Heart right ventricle (tissue), 16 donors: ENCODE measurements around the gene TMEM9B. TPM values are rescaled to one million over a fixed set of nuclear protein-coding genes. Genes with fewer than 3 reads are reported as not detected.

Experiments used
- ATAC-seq, 8 donors: fragments of 200-7000 bp; cut with Tn5 transposase; one replicate each; pipeline ENCODE4 v1.9.1; 2020; ENCODE audit warnings: mild to moderate bottlenecking in 8 of 8, moderate library complexity in 8 of 8, moderate number of reproducible peaks in 1 of 8
- DNase-seq, 2 donors: peaks; one replicate each; pipeline ENCODE4 v3.0.0-alpha.2; 2020
- H3K27ac ChIP-seq, 10 donors: fragments of 200-600 bp; sonication (generic) in 2 of 10; one replicate each; pipeline versions ENCODE4 v1.5.0 to v1.8.0; 2020 to 2022; ENCODE audit warnings: mild to moderate bottlenecking in 3 of 10
- H3K27me3 ChIP-seq, 7 donors: fragments of 200-600 bp; one replicate each; pipeline ENCODE4 v1.8.0; 2021 to 2022; ENCODE audit warnings: mild to moderate bottlenecking in 2 of 7
- H3K36me3 ChIP-seq, 9 donors: fragments of 200-600 bp; sonication (generic) in 1 of 9; one replicate each; pipeline versions ENCODE4 v1.5.0 to v1.8.0; 2020 to 2022; ENCODE audit warnings: mild to moderate bottlenecking in 2 of 9
- H3K4me1 ChIP-seq, 9 donors: fragments of 200-600 bp; sonication (generic) in 1 of 9; one replicate each; pipeline versions ENCODE4 v1.5.0 to v1.8.0; 2020 to 2022; ENCODE audit warnings: mild to moderate bottlenecking in 4 of 9
- H3K4me3 ChIP-seq, 10 donors: fragments of 200-600 bp; sonication (generic) in 2 of 10; one replicate each; pipeline versions ENCODE4 v1.5.0 to v1.8.0; 2020 to 2022; ENCODE audit warnings: mild to moderate bottlenecking in 7 of 10, moderate library complexity in 2 of 10
- H3K9me3 ChIP-seq, 11 donors: fragments of 200-600 bp in 10 of 11; sonication (generic) in 2 of 11; one replicate each; pipeline versions ENCODE4 v1.5.0 to v1.8.0; 2013 to 2022; ENCODE audit warnings: mild to moderate bottlenecking in 2 of 11, control low read depth in 1 of 11, moderate library complexity in 1 of 11
- WGBS, 2 donors: extraction: QIAGEN DNeasy Blood & Tissue Kit; methylation state at CpG; one replicate each; pipeline ENCODE4 v1.1.7; 2013; ENCODE audit warnings: inconsistent platforms in 1 of 2; 5-methylcytosine and 5-hydroxymethylcytosine counted together
- intact Hi-C, 10 donors: fragments of 100-400 bp; cut with DNase I; formaldehyde crosslinking; loops; one replicate each; pipeline versions ENCODE4 v1.11.1 to v1.14.2; 2022
- polyA plus RNA-seq, 2 donors: library from polyadenylated mRNA; stranded (reverse); fragments of 200-250 nt; gene quantifications; one replicate each; pipeline ENCODE4 v1.2.3, GENCODE V29; 2013
- total RNA-seq, 10 donors: library from RNA; stranded (reverse); fragmentation: NEBNext Ultra II Directional in 3 of 10; extraction: Animal tissue kit (Norgen Biotek cat#: 25700) in 3 of 10; gene quantifications; one replicate each; pipeline versions ENCODE4 v1.2.1 to v1.2.4, GENCODE V29; 2021 to 2023
- TF ChIP-seq, protein P1 (sequence below), 9 donors: fragments of 200-600 bp; sonication (generic) in 2 of 9; IDR thresholded peaks; one replicate each; pipeline versions ENCODE4 v1.5.0 to v1.8.0; 2021 to 2022; ENCODE audit warnings: antibody characterized with exemption in 9 of 9, mild to moderate bottlenecking in 5 of 9, moderate library complexity in 1 of 9
- donor health status: Arrhythmogenic right ventricular cardiomyopathy.
- donor health status: ischemic (EF 13 %, LVEDD 7.1; RV severe dilation, severe dysfunction).
- donor health status: healthy with polysubstance abuse.
- donor health status: DM: no; HTN: yes; CAD: no.
- donor health status: DM: no; HTN: no; CAD: no.
- donor health status: ischemic (EF 25% LVEDD 6.9; RV normal size, moderate dysfunction).
- donor health status: ischemic (EF 25% LVEDD 5.7; RV mildly dilated, moderate dysfunction).
- donor health status: healthy.
- donor health status: DM: yes; HTN: yes; CAD: no.
- donor health status: Ischemic cardiomyopathy.
- donor health status: ischemic (EF 35%, LVEDD 5.7; RV mildly dilated, moderate dysfunction).
- donor health status: nonischemic (EF 11% LVEDD 7.7; RV severe dilation, severe dysfunction).
- donor health status: DM: yes; HTN: yes; CAD: no.
- donor health status: PGD.
- donor health status: ischemic (EF 29% LVEDD 5.4; RV normal size, mild dysfunction).
- donor health status: nonischemic (EF 23%, LVEDD 6.1; RV moderate dilation, normal function).

Gene TMEM9B
- total and polyA plus RNA-seq, 12 donors = 23.8 to 56.7 (median 47.7) TPM

DNA sequence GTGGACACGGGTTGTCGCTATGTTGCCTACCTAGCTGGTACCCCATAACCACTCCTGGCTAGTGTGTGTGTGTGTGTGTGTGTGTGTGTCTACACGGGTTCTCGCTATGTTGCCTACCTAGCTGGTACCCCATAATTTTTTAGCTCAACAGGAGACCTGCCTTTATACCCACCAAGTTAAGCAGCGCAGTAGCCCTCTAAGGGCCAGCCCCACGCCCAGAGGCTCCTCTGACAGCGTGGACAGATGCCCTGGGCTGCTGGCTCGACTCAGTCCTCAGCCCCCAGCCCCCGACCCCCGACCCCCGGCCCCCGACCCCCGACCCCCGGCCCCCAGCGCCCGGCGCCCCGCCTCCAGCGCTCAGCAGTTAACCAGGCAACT lies 53.6 kb downstream of the TMEM9B start:
- no peaks in the 10 kb centered on the region for H3K27me3 ChIP-seq
- no peaks in the 10 kb centered on the region for H3K9me3 ChIP-seq
- DNase-seq (no peak), ATAC-seq (peak in 6 of 8 donors; percentile 1 to 46 (median 6))
- 3% methylated on average over 11 to 19 of the region's 19 CpGs for WGBS, 2 donors
- peaks cover 0 to 10% (median 0%) of the 10 kb centered on the region in 9 donors for H3K36me3 ChIP-seq
- TF ChIP-seq, protein P1, sequence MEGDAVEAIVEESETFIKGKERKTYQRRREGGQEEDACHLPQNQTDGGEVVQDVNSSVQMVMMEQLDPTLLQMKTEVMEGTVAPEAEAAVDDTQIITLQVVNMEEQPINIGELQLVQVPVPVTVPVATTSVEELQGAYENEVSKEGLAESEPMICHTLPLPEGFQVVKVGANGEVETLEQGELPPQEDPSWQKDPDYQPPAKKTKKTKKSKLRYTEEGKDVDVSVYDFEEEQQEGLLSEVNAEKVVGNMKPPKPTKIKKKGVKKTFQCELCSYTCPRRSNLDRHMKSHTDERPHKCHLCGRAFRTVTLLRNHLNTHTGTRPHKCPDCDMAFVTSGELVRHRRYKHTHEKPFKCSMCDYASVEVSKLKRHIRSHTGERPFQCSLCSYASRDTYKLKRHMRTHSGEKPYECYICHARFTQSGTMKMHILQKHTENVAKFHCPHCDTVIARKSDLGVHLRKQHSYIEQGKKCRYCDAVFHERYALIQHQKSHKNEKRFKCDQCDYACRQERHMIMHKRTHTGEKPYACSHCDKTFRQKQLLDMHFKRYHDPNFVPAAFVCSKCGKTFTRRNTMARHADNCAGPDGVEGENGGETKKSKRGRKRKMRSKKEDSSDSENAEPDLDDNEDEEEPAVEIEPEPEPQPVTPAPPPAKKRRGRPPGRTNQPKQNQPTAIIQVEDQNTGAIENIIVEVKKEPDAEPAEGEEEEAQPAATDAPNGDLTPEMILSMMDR (IDR thresholded peaks at IDR 0.05) = no peak
- peak overlapping the region; percentile 59 to 98 (median 81) for H3K4me3 ChIP-seq
- H3K4me1 ChIP-seq = peaks cover 0 to 68% (median 30%) of the 10 kb centered on the region in 9 donors
- peak overlapping the region in 9 of 10 donors; percentile 89 to 99 (median 95) for H3K27ac ChIP-seq
- intact Hi-C loops = loop anchor here in 7 of 10 donors (2.0 to 10.0 kb wide), 13 partner anchors 38 to 233 kb away; partner anchors contain the start of genes TMEM9B (in 4 of the 7), RPL27A (in 2 of the 7) and TRIM66 (in 2 of the 7)

DNA sequence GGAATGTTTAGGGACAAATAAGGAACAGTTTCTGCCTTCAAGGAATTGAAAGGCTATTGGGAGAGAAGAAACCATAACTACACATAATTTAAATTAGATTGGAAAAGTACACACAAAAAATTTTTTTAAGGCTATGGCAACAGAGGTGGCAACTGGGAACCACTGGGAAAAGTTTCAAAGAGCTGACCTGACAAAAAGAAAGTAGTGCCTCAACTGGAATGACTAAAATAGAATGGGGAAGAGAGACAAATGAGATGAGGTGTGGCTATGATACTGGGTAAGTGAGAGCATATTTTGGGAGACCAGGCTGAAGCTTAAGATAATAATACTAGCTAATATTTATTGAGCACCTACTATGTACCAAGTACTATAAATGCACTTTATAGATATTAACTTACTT lies 56.1 kb downstream of the TMEM9B start:
- Histone ChIP-seq H3K4me3 (no peak overlapping the region), H3K36me3 (no peaks in the 10 kb centered on the region), H3K4me1 (peaks cover 0 to 50% (median 17%) of the 10 kb centered on the region in 9 donors), H3K9me3 (no peaks in the 10 kb centered on the region), H3K27me3 (no peaks in the 10 kb centered on the region), H3K27ac (no peak overlapping the region)
- no peak for ATAC-seq
- TF ChIP-seq, protein P1 (IDR thresholded peaks at IDR 0.05) = no peak
- no peak for DNase-seq
- intact Hi-C loops = loop anchor here in 1 of 10 donors (10.0 kb wide), 1 partner anchor 83 kb away; no protein-coding TSS in a partner anchor

DNA sequence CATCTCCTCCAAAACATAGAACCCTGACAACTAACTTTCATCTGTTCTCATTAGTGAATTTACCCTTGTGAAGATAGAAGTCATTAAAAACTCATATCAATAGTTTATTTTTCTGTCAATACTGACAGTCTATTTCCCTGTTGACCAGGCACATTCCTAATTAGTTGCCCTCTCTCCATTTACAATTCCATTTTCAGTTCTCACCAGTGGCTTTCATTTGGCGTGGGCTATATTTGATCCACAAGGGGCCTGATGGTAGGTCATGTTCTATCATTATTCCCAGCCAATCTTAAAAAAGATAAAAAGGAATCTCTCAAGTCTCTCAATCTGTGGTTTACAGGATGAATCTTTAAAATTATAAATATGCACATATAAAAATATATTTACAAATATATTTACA lies 57.1 kb downstream of the TMEM9B start:
- no peaks in the 10 kb centered on the region for H3K9me3 ChIP-seq
- WGBS, 2 donors = 75 to 86% methylated on average over 1 of the region's 1 CpG
- H3K27ac ChIP-seq = no peak overlapping the region
- ATAC-seq (no peak), DNase-seq (no peak)
- TF ChIP-seq, protein P1 (IDR thresholded peaks at IDR 0.05) = no peak
- H3K36me3 ChIP-seq = no peaks in the 10 kb centered on the region
- H3K4me1 ChIP-seq = peaks cover 0 to 43% (median 11%) of the 10 kb centered on the region in 9 donors
- no peaks in the 10 kb centered on the region for H3K27me3 ChIP-seq
- H3K4me3 ChIP-seq = no peak overlapping the region
- intact Hi-C loops = loop anchor here in 1 of 10 donors (10.0 kb wide), 1 partner anchor 82 kb away; no protein-coding TSS in a partner anchor

DNA sequence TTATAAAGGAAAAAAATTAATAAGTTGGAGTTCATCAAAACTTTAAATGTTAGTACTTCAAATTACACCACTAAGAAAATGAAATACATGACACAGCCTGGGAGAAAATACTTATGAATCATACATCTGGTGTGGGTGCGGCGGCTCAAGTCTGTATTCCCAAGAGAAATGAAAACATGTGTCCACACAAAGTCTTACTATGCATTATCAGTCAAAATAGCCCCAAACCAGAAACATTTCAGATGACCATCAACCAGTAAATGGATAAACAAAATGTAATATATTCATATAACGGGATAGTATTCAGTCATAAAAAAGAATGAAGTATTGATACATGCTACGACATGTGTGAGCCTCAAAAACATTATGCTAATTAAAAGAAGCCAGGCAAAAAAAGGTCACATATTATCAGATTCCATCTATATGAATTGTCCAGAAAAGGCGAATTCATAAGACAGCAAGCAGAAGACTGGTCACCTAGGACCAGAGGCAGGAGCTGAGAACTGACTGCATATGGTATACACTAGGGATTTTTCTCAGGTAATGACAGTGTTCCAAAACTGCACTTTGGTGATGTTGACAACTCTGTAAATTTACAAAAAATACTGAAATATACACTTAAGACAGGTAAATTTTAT lies 58.6 kb downstream of the TMEM9B start:
- no peak overlapping the region for H3K27ac ChIP-seq
- intact Hi-C loops = loop anchor here in 1 of 10 donors (10.0 kb wide), 1 partner anchor 81 kb away; no protein-coding TSS in a partner anchor
- H3K9me3 ChIP-seq = peaks cover 0 to 3% (median 0%) of the 10 kb centered on the region in 11 donors
- H3K4me1 ChIP-seq = peaks cover 0 to 37% (median 6%) of the 10 kb centered on the region in 9 donors
- no peak overlapping the region for H3K4me3 ChIP-seq
- TF ChIP-seq, protein P1 (IDR thresholded peaks at IDR 0.05) = no peak
- WGBS, 2 donors = 76 to 78% methylated on average over 5 of the region's 5 CpGs
- H3K36me3 ChIP-seq = no peaks in the 10 kb centered on the region
- DNase-seq (no peak), ATAC-seq (peak in 1 of 8 donors; percentile 51)
- no peaks in the 10 kb centered on the region for H3K27me3 ChIP-seq
